HG02840 (cell line): ENCODE data around the gene TANC1.
"Not testable (repeated sequence)": the region's sequence is repeated elsewhere in the genome, so short reads cannot be mapped to it uniquely, and the experiment has no call there.

Source experiments
- ATAC-seq: cut with Tn5 transposase; IDR thresholded peaks from one replicate; pipeline ENCODE4 v1.9.1; 2021; ENCODE audit warnings: mild to moderate bottlenecking, moderate library complexity, moderate number of reproducible peaks; ENCODE audit not compliant: unreplicated experiment, low FRiP score

Gene TANC1

GRCh38 chr2:159019021-159019420, 50.6 kb downstream of the TANC1 start:
- ATAC-seq = no peak

DNA sequence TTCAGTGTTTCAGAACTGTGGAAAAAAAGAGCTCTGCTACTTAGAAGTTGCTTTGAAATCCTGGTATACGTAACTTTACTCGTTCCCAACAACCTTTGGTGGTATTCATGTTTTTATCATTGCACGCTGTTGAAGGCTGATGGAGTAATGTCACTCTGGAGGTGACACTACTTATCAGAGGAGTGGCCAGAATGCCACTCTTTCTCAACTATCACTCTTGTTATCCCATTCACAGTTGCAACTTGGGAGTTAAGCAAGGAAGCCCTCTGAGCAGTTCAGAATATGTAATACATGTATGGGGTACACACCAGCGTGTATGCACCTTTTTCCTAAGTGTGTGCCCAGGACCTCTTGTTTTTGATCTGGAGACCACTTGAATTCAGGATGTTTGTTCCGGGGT, 53.6 kb downstream of the TANC1 start:
- ATAC-seq = no peak

DNA sequence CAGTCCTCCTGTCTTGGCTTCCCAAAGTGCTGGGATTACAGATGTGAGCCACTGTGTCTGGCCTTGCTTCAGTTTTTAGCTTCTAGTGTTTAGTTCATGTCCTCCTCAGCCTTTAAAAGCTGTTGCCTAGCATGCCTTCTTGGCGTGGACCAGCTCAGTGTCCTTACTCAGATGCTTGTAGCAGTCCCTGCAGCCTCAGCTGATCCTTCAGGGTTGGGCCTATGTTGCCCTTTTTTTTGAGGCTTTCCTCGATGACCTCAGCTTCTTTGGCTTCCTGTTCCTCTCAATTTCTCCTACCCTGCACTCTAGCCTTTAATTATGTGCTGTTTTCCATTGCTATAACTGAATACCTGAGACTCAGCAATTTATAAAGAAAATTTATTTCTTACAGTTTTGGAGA, 57.7 kb downstream of the TANC1 start:
- no peak for ATAC-seq

DNA sequence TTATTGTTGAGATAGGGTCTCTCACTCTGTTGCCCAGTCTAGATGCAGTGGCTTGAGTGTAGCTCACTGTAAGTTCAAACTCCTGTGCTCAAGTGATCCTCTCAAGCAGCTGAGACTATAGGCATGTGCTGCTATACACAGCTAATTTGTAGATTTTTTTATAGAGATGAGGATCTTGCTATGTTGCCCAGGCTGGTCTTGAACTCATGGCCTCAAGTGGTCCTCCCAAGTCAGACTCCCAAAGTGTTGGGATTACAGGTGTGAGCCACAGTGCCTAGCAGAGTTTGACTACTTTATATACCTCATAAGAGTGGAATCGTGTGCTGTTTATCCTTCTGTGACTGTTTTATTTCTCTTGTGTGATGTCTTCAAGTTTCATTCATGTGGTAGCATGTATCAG, 60.3 kb downstream of the TANC1 start:
- no peak for ATAC-seq

DNA sequence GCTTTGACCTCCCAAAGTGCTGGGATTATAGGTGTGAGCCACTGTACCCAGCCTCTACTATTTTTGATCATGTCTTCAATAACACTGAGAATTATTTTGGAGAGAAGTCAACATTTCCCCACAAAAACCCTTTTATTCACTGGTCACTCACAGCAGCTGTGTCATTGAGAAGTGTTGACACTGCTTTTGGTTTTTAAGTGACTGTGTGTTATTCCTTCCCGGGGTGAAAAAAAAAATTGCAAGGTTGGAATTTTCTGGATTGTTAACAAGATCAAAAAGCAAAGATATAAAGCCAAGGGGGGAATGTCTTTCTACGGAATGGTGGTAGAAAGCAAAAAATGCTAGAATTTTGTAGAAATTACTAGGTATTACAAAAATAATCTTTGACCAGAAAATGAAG, 61.5 kb downstream of the TANC1 start:
- no peak for ATAC-seq

GRCh38 chr2:159030674-159031380, 62.4 kb downstream of the TANC1 start:
- ATAC-seq = no peak

- no peak for ATAC-seq
Observed at GRCh38 chr2:159032146-159032545, 63.7 kb downstream of the TANC1 start.

GRCh38 chr2:159032580-159032979, 64.1 kb downstream of the TANC1 start:
- no peak for ATAC-seq

GRCh38 chr2:159034713-159035112, 66.3 kb downstream of the TANC1 start:
- ATAC-seq = no peak

- ATAC-seq = no peak
Observed at GRCh38 chr2:159035790-159036411, 67.5 kb downstream of the TANC1 start.

DNA sequence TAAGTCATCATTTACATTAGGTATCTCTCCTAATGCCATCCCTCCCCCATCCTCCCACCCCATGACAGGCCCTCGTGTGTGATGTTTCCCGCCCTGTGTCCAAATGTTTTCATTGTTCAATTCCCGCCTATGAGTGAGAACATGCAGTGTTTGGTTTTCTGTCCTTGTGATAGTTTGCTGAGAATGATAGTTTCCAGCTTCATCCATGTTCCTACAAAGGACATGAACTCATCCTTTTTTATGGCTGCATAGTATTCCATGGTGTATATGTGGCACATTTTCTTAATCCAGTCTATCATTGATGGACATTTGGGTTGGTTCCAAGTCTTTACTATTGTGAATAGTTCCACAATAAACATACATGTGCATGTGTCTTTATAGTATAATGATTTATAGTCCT, 68.0 kb downstream of the TANC1 start:
- not testable (repeated sequence) for ATAC-seq

DNA sequence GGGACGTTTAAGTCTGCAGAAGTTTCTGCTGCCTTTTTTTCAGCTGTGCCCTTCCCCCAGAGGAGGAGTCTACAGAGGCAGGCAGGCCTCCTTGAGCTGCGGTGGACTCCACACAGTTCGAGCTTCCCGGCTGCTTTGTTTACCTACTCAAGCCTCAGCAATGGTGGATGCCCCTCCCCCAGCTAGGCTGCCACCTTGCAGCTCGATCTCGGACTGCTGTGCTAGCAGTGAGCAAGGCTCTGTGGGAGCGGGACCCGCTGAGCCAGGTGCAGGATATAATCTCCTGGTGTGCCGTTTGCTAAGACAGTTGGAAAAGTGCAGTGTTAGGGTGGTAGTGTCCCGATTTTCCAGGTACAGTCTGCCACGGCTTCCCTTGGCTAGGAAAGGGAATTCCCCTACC, 72.9 kb downstream of the TANC1 start:
- ATAC-seq = not testable (repeated sequence)

DNA sequence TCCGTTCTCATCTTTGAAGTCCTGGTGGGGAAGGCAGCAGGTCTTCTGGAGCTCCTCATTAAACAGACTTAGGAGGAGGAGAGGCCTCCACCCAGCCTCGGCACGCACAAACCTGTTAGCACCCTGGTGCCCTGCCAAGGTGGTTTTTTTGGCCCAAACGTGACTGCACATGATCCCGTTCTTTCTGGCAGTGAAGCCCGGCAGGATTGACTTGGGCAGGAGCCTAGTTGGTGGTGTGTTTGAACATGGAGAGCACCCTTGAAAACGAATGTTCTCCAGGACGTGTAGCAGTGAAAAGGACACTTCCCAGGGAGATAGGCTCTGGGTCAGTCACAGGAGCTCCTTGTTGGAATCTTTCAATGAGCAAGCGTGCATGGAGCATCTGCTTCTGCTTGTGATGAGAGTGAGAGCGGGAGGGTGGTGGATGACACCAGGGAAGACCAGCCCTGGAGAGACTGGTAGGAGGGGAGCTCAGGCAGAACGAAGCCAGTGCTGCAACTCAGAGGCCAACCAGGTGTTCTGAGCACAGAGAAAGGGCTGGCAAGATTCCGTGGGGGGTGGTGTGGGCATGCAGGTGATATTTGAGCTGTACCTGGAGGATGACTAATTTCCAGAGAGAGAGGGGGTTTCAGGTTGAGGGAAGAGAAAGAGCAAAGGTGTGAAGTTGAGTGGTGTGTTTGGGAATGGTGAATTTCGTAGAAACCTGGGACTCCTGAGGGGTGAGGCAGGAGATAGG, 73.8 kb downstream of the TANC1 start:
- ATAC-seq = no peak

DNA sequence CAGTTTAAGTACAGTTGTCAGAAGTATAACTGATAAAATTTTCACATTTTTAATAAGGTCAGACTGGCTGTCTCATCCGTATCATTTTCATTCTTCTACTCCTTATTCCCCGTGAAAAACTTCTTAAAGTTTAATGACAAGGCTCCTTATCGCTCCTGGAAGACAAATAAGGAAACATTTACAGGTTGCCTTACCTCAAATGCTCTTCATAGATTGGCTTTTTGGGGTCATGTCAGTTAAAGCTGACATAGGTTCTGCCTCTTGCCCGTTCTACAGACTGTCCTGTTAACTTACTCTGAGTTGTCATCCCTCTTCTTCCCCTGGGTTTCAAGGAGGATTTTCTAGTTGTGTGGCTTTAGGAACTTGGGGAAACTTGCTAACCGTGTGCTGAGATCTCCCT, 75.3 kb downstream of the TANC1 start:
- no peak for ATAC-seq

DNA sequence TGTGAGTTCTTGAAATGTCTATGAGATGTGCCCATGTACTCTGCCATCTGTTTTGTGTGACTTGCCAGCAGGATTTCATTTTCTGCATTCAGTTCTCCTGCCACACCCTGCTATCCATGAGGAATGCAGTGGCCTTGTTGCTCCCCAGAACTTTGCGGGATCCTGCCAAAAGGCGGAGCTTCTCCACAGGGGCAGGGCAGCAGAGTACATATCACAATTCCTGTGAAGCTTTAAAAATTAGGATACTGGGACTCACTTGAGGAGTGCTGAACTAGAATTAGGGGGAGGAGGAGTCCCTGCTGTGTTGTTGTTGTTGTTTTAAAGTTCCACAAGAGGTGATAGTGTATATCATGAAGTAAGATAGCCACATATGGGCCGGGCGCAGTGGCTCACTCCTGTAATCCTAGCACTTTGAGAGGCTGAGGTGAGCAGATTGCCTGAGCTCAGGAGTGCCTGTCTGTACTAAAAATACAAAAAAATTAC, 76.4 kb downstream of the TANC1 start:
- no peak for ATAC-seq

GRCh38 chr2:159045545-159046454, 77.4 kb downstream of the TANC1 start:
- ATAC-seq = no peak

DNA sequence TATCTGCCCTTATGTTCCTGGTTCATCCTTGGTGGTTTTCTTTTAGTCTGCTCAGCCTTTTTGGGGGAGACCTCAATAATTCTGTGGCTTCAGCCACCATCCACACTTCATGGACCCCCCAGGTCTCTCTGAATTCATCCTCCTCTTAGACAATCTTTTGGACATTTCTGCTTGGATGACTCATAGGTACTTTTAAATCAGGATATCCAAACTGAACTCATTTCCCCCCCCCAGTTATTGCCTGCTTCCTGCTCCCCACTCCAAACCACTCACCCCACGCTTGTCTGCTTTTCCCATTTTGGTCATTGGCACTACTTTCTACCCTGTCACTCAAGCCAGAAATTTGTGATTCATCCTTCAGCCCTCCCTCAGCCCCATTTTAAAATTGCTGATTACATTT, 78.5 kb downstream of the TANC1 start:
- no peak for ATAC-seq

GRCh38 chr2:159050426-159050825, 82.0 kb downstream of the TANC1 start:
- no peak for ATAC-seq

GRCh38 chr2:159051133-159051532, 82.7 kb downstream of the TANC1 start:
- ATAC-seq = no peak

DNA sequence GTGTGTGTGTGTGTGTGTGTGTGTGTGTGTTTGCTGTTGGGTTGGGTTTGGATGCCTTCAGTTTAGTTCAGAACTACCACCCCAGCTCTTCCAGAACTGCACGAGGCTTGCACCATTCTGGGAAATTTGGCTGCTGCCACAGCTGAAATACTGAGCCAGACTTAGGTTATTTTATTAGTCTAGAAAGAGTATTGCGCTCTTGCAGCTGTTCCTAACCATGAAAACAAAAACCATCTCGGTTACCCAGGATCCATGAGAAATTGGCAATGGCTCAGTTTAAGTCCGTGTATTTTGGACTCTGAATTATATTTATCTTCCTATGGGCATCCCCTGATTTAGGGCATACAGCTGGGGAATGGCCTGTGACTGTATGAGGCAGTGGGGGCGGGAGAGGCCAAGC, 83.2 kb downstream of the TANC1 start:
- no peak for ATAC-seq
